Neural progenitor cell (in vitro differentiated cells): Measurements from ENCODE around the gene DNAJB12.

ENCODE experiments used
- CTCF ChIP-seq: fragments of 200-600 bp; sonication (generic); IDR thresholded peaks from 2 replicates; pipeline ENCODE4 v1.5.1; 2017; ENCODE audit warnings: antibody characterized with exemption, mild to moderate bottlenecking
- EZH2 ChIP-seq: fragments of 200-600 bp; sonication (generic); IDR thresholded peaks from 2 replicates; pipeline ENCODE4 v1.6.1; 2017; ENCODE audit warnings: antibody characterized with exemption, mild to moderate bottlenecking, moderate library complexity

DNA sequence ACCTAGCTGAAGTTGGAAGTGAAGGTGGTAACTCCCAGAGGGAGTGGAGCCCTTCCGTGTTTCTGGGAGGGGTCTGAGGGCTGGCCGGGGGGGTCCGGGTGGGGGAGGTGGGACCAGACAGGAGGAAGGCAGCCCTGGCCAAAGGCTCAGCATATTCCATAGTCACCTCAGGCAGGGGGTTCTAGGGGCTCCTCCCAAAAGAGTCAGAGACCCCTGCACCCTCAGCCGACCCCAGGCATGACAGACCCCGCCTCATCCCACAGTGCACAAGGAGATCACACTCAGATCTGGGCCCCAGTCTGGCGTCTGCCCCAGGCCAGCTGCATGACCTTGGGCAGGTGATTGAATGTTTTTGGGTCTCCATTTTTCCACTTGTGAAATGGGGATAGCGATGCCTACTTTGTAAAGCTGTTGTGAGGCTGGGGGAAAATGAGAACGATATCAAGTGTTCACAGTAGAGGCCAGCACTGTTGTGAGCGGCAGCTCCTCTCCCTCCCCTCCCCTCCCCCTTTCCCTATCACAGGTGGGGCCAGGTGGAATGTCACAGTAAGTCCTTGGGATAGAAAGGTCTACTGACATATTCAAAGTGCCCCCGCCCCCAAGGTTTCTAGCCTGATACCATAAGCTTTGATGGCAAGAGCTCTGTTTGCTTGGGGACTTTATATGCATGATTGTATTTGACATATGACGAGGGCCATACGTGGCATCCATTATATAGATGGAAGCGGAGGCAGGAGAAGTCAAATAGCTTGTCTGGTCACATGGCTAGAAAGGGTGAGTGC lies 33.3 kb downstream of the DNAJB12 start:
- TF ChIP-seq CTCF (no peak), EZH2 (no peak)
